ENCODE measurements around the gene MERTK. TPM values are rescaled to one million over a fixed set of nuclear protein-coding genes. Genes with fewer than 3 reads are reported as not detected.
"Not testable (repeated sequence)": the region's sequence is repeated elsewhere in the genome, so short reads cannot be mapped to it uniquely, and the experiment has no call there.

MERTK gene
- total RNA-seq, 1 donor from 2014 or later: 3.2 TPM

GRCh38 chr2:111932841-111933291 is 34.5 kb downstream of the MERTK start:
- Mint-ChIP-seq H3K9me3 (ENCODE audit: low read depth) (no peaks in the 10 kb centered on the region), H3K27me3 (ENCODE audit: low read depth) (no peaks in the 10 kb centered on the region), H3K36me3 (ENCODE audit: low read depth) (peaks cover 2% of the 10 kb centered on the region), H3K4me1 (ENCODE audit: low read depth) (peaks cover 21% of the 10 kb centered on the region), H3K27ac (ENCODE audit: unreplicated experiment) (no peak overlapping the region), H3K4me3 (ENCODE audit: unreplicated experiment) (no peak overlapping the region)
- no peak for DNase-seq (ENCODE audit: low spot score)
- no peak for TF ChIP-seq CTCF (IDR thresholded peaks at IDR 0.05)

- H3K9me3 Mint-ChIP-seq (ENCODE audit: low read depth); H3K27ac Mint-ChIP-seq (ENCODE audit: unreplicated experiment): not testable (repeated sequence)
These were observed 35.5 kb downstream of the MERTK start for GRCh38 chr2:111933900-111934299.

GRCh38 chr2:111936881-111937280 is 38.5 kb downstream of the MERTK start:
- Mint-ChIP-seq H3K36me3 (ENCODE audit: low read depth) (no peaks in the 10 kb centered on the region), H3K27ac (ENCODE audit: unreplicated experiment) (no peak overlapping the region), H3K4me1 (ENCODE audit: low read depth) (peaks cover 20% of the 10 kb centered on the region), H3K27me3 (ENCODE audit: low read depth) (peaks cover 2% of the 10 kb centered on the region), H3K4me3 (ENCODE audit: unreplicated experiment) (no peak overlapping the region), H3K9me3 (ENCODE audit: low read depth) (no peaks in the 10 kb centered on the region)
- no peak for DNase-seq (ENCODE audit: low spot score)
- TF ChIP-seq CTCF (IDR thresholded peaks at IDR 0.05): no peak

More at GRCh38 chr2:111933900-111934299, 35.5 kb downstream of the MERTK start:
- not testable (repeated sequence) for DNase-seq (ENCODE audit: low spot score); H3K27me3 Mint-ChIP-seq (ENCODE audit: low read depth); H3K36me3 Mint-ChIP-seq (ENCODE audit: low read depth); H3K4me3 Mint-ChIP-seq (ENCODE audit: unreplicated experiment)
- peaks cover 29% of the 10 kb centered on the region for H3K4me1 Mint-ChIP-seq (ENCODE audit: low read depth)

- Mint-ChIP-seq H3K36me3 (ENCODE audit: low read depth) (no peaks in the 10 kb centered on the region), H3K9me3 (ENCODE audit: low read depth) (no peaks in the 10 kb centered on the region), H3K27ac (ENCODE audit: unreplicated experiment) (peak overlapping the region; percentile 57), H3K4me1 (ENCODE audit: low read depth) (peaks cover 20% of the 10 kb centered on the region), H3K27me3 (ENCODE audit: low read depth) (peaks cover 2% of the 10 kb centered on the region), H3K4me3 (ENCODE audit: unreplicated experiment) (no peak overlapping the region)
- DNase-seq (ENCODE audit: low spot score): no peak
- TF ChIP-seq CTCF (IDR thresholded peaks at IDR 0.05): no peak
These were observed 40.0 kb downstream of the MERTK start for GRCh38 chr2:111938392-111938791.

- Mint-ChIP-seq H3K27ac (ENCODE audit: unreplicated experiment) (no peak overlapping the region), H3K9me3 (ENCODE audit: low read depth) (no peaks in the 10 kb centered on the region), H3K4me1 (ENCODE audit: low read depth) (peaks cover 20% of the 10 kb centered on the region), H3K36me3 (ENCODE audit: low read depth) (no peaks in the 10 kb centered on the region), H3K27me3 (ENCODE audit: low read depth) (peaks cover 2% of the 10 kb centered on the region), H3K4me3 (ENCODE audit: unreplicated experiment) (no peak overlapping the region)
- no peak for TF ChIP-seq CTCF (IDR thresholded peaks at IDR 0.05)
- no peak for DNase-seq (ENCODE audit: low spot score)
These were observed 42.2 kb downstream of the MERTK start for GRCh38 chr2:111940333-111941196.
